ENCODE data around the gene PPP2R3B. TPM values are rescaled to one million over a fixed set of nuclear protein-coding genes. Genes with fewer than 3 reads are reported as not detected.
"Not testable (repeated sequence)": the region's sequence is repeated elsewhere in the genome, so short reads cannot be mapped to it uniquely, and the experiment has no call there.

PPP2R3B gene
- polyA plus RNA-seq, 1 donor (not counting 4 experiments of a cell fraction or from before 2014, with no cell fraction given) = 6.6 TPM

DNA sequence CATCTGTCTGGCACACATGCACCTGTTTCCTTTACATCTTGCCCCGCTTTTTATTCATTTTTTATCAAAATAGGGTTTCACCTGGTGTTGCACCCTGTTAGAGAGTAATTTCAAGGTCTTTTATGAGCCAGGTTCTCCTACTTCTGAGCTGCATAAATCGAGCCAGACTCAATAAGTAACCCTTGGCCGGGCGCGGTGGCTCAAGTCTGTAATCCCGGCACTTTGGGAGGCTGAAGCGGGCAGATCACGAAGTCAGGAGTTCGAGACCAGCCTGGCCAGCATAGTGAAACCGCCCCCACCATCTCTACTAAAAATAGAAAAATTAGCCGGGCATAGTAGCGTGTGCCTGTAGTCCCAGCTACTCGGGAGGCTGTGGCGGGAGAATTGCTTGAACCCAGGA is 1.0 kb upstream of the PPP2R3B start:
- H3K4me1 ChIP-seq (ENCODE audit: control insufficient read depth, extremely low read depth, insufficient read depth, low read length) = peaks cover 4% of the 10 kb centered on the region
- peak overlapping the region; percentile 80 for H2AFZ ChIP-seq (ENCODE audit: control insufficient read depth, low read length)
- H3K4me2 ChIP-seq (ENCODE audit: control insufficient read depth, extremely low read depth, insufficient read depth, low read depth, low read length) = peak overlapping the region; percentile 77
- no peaks in the 10 kb centered on the region for H3K36me3 ChIP-seq (ENCODE audit: control insufficient read depth in 2 of 2, extremely low read depth in 1 of 2, insufficient read depth in 2 of 2, low read length in 2 of 2)
- FAIRE-seq = no peak
- H3K27me3 ChIP-seq (ENCODE audit: control insufficient read depth, extremely low read depth, insufficient read depth, low read length) = no peaks in the 10 kb centered on the region
- dilution Hi-C loops (cut with MboI; ENCODE audit: extremely low pct_ligation_motif_present, low sequenced_read_pairs) = no loop called here
- H3K9me1 ChIP-seq (ENCODE audit: control insufficient read depth, extremely low read depth, insufficient read depth, low read length) = no peaks in the 10 kb centered on the region
- H3K27ac ChIP-seq (ENCODE audit: control insufficient read depth, insufficient read depth, low read length) = peak overlapping the region; percentile 98
- no peak for DNase-seq (ENCODE audit: low read depth, low spot score)
- H3K4me3 ChIP-seq (ENCODE audit: control insufficient read depth in 2 of 3, extremely low read depth in 1 of 3, insufficient read depth in 2 of 3, low read depth in 1 of 3, low read length in 3 of 3) = peak overlapping the region; percentile 60 to 93 (median 87)
- no peaks in the 10 kb centered on the region for H4K20me1 ChIP-seq (ENCODE audit: control insufficient read depth, extremely low read depth, insufficient read depth, low read length)
- TF ChIP-seq CTCF (optimal IDR thresholded peaks at IDR 0.05 in 1 of 3, IDR thresholded peaks at IDR 0.05 in 1 of 3, conservative IDR thresholded peaks at IDR 0.05 in 1 of 3; ENCODE audit: extremely low read depth in 1 of 3, insufficient read depth in 2 of 3, low read length in 3 of 3) = no peak
- TF ChIP-seq EZH2 (IDR thresholded peaks at IDR 0.05; ENCODE audit: low read length) = no peak
- peak overlapping the region; percentile 99 for H3K9ac ChIP-seq (ENCODE audit: control insufficient read depth, extremely low read depth, insufficient read depth, low read length)
- H3K79me2 ChIP-seq (ENCODE audit: control insufficient read depth, insufficient read depth, low read length) = no peaks in the 10 kb centered on the region
- no peaks in the 10 kb centered on the region for H3K9me3 ChIP-seq (ENCODE audit: control insufficient read depth, low read depth, low read length)

DNA sequence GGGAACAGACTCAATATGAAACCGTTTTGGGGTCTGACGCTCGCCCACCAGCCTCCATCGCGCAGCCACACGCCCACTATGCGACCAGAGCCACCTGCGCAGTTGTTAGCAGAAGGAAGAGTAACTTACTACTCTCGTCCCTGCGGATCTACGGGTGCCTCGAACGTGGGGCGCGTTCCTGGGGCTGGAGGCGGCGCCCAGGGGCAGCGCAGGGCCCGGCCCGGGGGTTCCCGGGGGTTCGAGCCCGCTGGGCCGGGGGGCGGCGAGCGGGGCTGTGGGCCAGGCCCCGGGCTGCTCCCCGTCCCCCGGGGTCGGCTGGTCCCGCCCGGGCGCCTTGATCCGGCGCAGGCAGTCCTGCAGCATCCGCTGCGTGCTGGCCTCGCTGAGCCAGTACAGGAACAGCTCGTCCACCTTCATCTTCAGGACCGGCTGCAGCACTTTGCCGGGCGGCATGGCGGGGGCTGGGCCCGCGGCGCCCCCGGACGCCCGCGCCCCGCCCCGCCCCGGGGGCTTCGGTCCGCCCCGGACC is 404 bp downstream of the PPP2R3B start:
- no peaks in the 10 kb centered on the region for H3K79me2 ChIP-seq (ENCODE audit: control insufficient read depth, insufficient read depth, low read length)
- dilution Hi-C loops (cut with MboI; ENCODE audit: extremely low pct_ligation_motif_present, low sequenced_read_pairs) = no loop called here
- H3K4me1 ChIP-seq (ENCODE audit: control insufficient read depth, extremely low read depth, insufficient read depth, low read length) = peaks cover 4% of the 10 kb centered on the region
- no peaks in the 10 kb centered on the region for H3K9me3 ChIP-seq (ENCODE audit: control insufficient read depth, low read depth, low read length)
- peak overlapping the region; percentile 52 for H2AFZ ChIP-seq (ENCODE audit: control insufficient read depth, low read length)
- FAIRE-seq = no peak
- H3K27ac ChIP-seq (ENCODE audit: control insufficient read depth, insufficient read depth, low read length) = peak overlapping the region; percentile 98
- H3K9me1 ChIP-seq (ENCODE audit: control insufficient read depth, extremely low read depth, insufficient read depth, low read length) = no peaks in the 10 kb centered on the region
- peak overlapping the region; percentile 76 for H3K4me2 ChIP-seq (ENCODE audit: control insufficient read depth, extremely low read depth, insufficient read depth, low read depth, low read length)
- no peaks in the 10 kb centered on the region for H3K27me3 ChIP-seq (ENCODE audit: control insufficient read depth, extremely low read depth, insufficient read depth, low read length)
- no peaks in the 10 kb centered on the region for H4K20me1 ChIP-seq (ENCODE audit: control insufficient read depth, extremely low read depth, insufficient read depth, low read length)
- peak overlapping the region; percentile 80 to 93 (median 92) for H3K4me3 ChIP-seq (ENCODE audit: control insufficient read depth in 2 of 3, extremely low read depth in 1 of 3, insufficient read depth in 2 of 3, low read depth in 1 of 3, low read length in 3 of 3)
- DNase-seq (ENCODE audit: low read depth, low spot score) = no peak
- TF ChIP-seq CTCF (optimal IDR thresholded peaks at IDR 0.05 in 1 of 3, IDR thresholded peaks at IDR 0.05 in 1 of 3, conservative IDR thresholded peaks at IDR 0.05 in 1 of 3; ENCODE audit: extremely low read depth in 1 of 3, insufficient read depth in 2 of 3, low read length in 3 of 3) = no peak
- no peak for TF ChIP-seq EZH2 (IDR thresholded peaks at IDR 0.05; ENCODE audit: low read length)
- peak overlapping the region; percentile 99 for H3K9ac ChIP-seq (ENCODE audit: control insufficient read depth, extremely low read depth, insufficient read depth, low read length)
- no peaks in the 10 kb centered on the region for H3K36me3 ChIP-seq (ENCODE audit: control insufficient read depth in 2 of 2, extremely low read depth in 1 of 2, insufficient read depth in 2 of 2, low read length in 2 of 2)

- peak overlapping the region; percentile 80 to 93 (median 92) for H3K4me3 ChIP-seq (ENCODE audit: control insufficient read depth in 2 of 3, extremely low read depth in 1 of 3, insufficient read depth in 2 of 3, low read depth in 1 of 3, low read length in 3 of 3)
- H3K27me3 ChIP-seq (ENCODE audit: control insufficient read depth, extremely low read depth, insufficient read depth, low read length); DNase-seq (ENCODE audit: low read depth, low spot score); FAIRE-seq; H3K79me2 ChIP-seq (ENCODE audit: control insufficient read depth, insufficient read depth, low read length); H3K9me3 ChIP-seq (ENCODE audit: control insufficient read depth, low read depth, low read length); H4K20me1 ChIP-seq (ENCODE audit: control insufficient read depth, extremely low read depth, insufficient read depth, low read length); H3K36me3 ChIP-seq (ENCODE audit: control insufficient read depth in 2 of 2, extremely low read depth in 1 of 2, insufficient read depth in 2 of 2, low read length in 2 of 2); H3K4me1 ChIP-seq (ENCODE audit: control insufficient read depth, extremely low read depth, insufficient read depth, low read length); H3K9me1 ChIP-seq (ENCODE audit: control insufficient read depth, extremely low read depth, insufficient read depth, low read length); dilution Hi-C loops (cut with MboI; ENCODE audit: extremely low pct_ligation_motif_present, low sequenced_read_pairs): not testable (repeated sequence)
- peak overlapping the region; percentile 26 for H3K27ac ChIP-seq (ENCODE audit: control insufficient read depth, insufficient read depth, low read length)
- peak overlapping the region; percentile 99 for H3K9ac ChIP-seq (ENCODE audit: control insufficient read depth, extremely low read depth, insufficient read depth, low read length)
- H2AFZ ChIP-seq (ENCODE audit: control insufficient read depth, low read length) = peak overlapping the region; percentile 52
- peak overlapping the region; percentile 76 for H3K4me2 ChIP-seq (ENCODE audit: control insufficient read depth, extremely low read depth, insufficient read depth, low read depth, low read length)
Observed at GRCh38 chrX:385736-386135, 971 bp downstream of the PPP2R3B start.
